DOHH2 (cell line): ENCODE measurements around the gene CRADD.

Source experiments
- EZH2phosphoT487 ChIP-seq: fragments of 200-600 bp; sonication (generic); IDR thresholded peaks from 2 replicates; pipeline ENCODE4 v1.6.1; 2017; ENCODE audit warnings: borderline replicate concordance, mild to moderate bottlenecking, antibody characterized with exemption, low read length, moderate library complexity, mixed read lengths
- TF ChIP-seq, protein P1 (sequence below): fragments of 200-600 bp; sonication (generic); IDR thresholded peaks from one replicate; pipeline ENCODE4 v1.5.1; 2014; ENCODE audit warnings: antibody characterized with exemption, mild to moderate bottlenecking, low read depth, low read length; ENCODE audit not compliant: poor library complexity, severe bottlenecking

DNA sequence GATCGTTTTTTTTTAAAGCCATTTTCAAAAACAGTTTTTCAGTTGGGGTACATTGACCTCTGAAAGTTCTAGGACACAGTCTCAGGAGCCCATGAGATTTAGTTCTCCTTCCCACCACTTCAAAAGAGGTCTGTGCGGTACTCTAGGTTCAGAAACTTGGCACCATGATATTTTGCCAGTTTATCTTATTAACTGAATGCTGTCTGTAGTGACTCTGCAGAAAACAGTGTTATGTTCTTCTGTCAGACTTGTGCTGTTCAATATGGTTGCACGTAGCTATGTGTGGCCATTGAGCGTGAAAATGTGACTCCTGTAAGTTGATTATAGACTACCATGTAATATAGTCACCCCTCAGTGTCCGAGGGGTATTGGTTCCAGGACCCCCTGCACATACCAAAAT is 35.9 kb downstream of the CRADD start:
- TF ChIP-seq, protein P1, sequence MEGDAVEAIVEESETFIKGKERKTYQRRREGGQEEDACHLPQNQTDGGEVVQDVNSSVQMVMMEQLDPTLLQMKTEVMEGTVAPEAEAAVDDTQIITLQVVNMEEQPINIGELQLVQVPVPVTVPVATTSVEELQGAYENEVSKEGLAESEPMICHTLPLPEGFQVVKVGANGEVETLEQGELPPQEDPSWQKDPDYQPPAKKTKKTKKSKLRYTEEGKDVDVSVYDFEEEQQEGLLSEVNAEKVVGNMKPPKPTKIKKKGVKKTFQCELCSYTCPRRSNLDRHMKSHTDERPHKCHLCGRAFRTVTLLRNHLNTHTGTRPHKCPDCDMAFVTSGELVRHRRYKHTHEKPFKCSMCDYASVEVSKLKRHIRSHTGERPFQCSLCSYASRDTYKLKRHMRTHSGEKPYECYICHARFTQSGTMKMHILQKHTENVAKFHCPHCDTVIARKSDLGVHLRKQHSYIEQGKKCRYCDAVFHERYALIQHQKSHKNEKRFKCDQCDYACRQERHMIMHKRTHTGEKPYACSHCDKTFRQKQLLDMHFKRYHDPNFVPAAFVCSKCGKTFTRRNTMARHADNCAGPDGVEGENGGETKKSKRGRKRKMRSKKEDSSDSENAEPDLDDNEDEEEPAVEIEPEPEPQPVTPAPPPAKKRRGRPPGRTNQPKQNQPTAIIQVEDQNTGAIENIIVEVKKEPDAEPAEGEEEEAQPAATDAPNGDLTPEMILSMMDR = no peak
- no peak for TF ChIP-seq EZH2phosphoT487
